Natural killer cell (primary cell): ENCODE results near the gene LRRC10B. TPM values are rescaled to one million over a fixed set of nuclear protein-coding genes. Genes with fewer than 3 reads are reported as not detected.

ENCODE experiments used
- ATAC-seq, 3 donors: fragments of 150-1000 bp in 2 of 3; fragments of 200-7000 bp in 1 of 3; cut with Tn5 transposase; 1 replicate in 1 of 3; 2 replicates in 2 of 3; pipeline ENCODE4 v1.10.0; 2021; ENCODE audit warnings: mild to moderate bottlenecking in 2 of 3, moderate library complexity in 2 of 3
- DNase-seq, 2 donors: peaks; one replicate each; pipeline versions ENCODE4 v3.0.0 to v3.0.0-alpha.2; 2013 to 2021; ENCODE audit warnings: mixed read lengths in 1 of 2
- H3K27ac ChIP-seq: one replicate; pipeline ENCODE4 v1.5.1; 2013; ENCODE audit warnings: mild to moderate bottlenecking, low read length
- H3K27me3 ChIP-seq: one replicate; pipeline ENCODE4 v1.6.1; 2013; ENCODE audit warnings: low read length; ENCODE audit not compliant: control insufficient read depth, insufficient read depth
- H3K36me3 ChIP-seq: one replicate; pipeline ENCODE4 v1.6.1; 2013; ENCODE audit warnings: low read length; ENCODE audit not compliant: control insufficient read depth, insufficient read depth
- H3K4me1 ChIP-seq: one replicate; pipeline ENCODE4 v1.6.1; 2013; ENCODE audit warnings: low read length; ENCODE audit not compliant: control insufficient read depth, insufficient read depth
- H3K4me3 ChIP-seq: one replicate; pipeline ENCODE4 v1.5.1; 2013; ENCODE audit warnings: low read length
- H3K9me3 ChIP-seq: one replicate; pipeline ENCODE4 v1.6.1; 2013; ENCODE audit warnings: low read length; ENCODE audit not compliant: control insufficient read depth, insufficient read depth
- H3K27ac Mint-ChIP-seq, 2 donors: one replicate each; pipeline ENCODE4 v1.8.0; 2022; ENCODE audit warnings: mild to moderate bottlenecking in 2 of 2, mixed read lengths in 2 of 2, moderate library complexity in 1 of 2
- H3K27me3 Mint-ChIP-seq, 2 donors: one replicate each; pipeline ENCODE4 v1.8.0; 2022; ENCODE audit warnings: low read depth in 2 of 2, mixed read lengths in 2 of 2
- H3K36me3 Mint-ChIP-seq: one replicate; pipeline ENCODE4 v1.8.0; 2022; ENCODE audit warnings: mixed read lengths
- H3K4me1 Mint-ChIP-seq, 2 donors: one replicate each; pipeline ENCODE4 v1.8.0; 2022; ENCODE audit warnings: mixed read lengths in 2 of 2
- H3K4me3 Mint-ChIP-seq: one replicate; pipeline ENCODE4 v1.8.0; 2022; ENCODE audit warnings: mild to moderate bottlenecking, moderate library complexity, mixed read lengths
- H3K9me3 Mint-ChIP-seq, 2 donors: one replicate each; pipeline ENCODE4 v1.8.0; 2022; ENCODE audit warnings: mixed read lengths in 2 of 2
- WGBS: methylation state at CpG from one replicate; pipeline ENCODE4 v1.1.7; 2013; ENCODE audit warnings: missing lambda C conversion rate; ENCODE audit not compliant: insufficient coverage; 5-methylcytosine and 5-hydroxymethylcytosine counted together
- intact Hi-C: fragments of 100-400 bp; cut with micrococcal nuclease; formaldehyde crosslinking; loops from one replicate; pipeline ENCODE4 v1.14.2; 2022
- total RNA-seq, 4 donors: library from RNA; stranded (reverse); fragments of 120-200 nt in 1 of 4; gene quantifications; one replicate each; pipeline versions ENCODE4 v1.2.3 to v1.2.4, GENCODE V29; 2013 to 2022
- TF ChIP-seq, protein P1 (sequence below): fragments of 200-600 bp; IDR thresholded peaks from one replicate; pipeline ENCODE4 v1.8.0; 2022; ENCODE audit warnings: antibody characterized with exemption

The LRRC10B gene
- total RNA-seq, 3 donors from 2014 or later (not counting 1 experiment from before 2014, with no cell fraction given): not detected

DNA sequence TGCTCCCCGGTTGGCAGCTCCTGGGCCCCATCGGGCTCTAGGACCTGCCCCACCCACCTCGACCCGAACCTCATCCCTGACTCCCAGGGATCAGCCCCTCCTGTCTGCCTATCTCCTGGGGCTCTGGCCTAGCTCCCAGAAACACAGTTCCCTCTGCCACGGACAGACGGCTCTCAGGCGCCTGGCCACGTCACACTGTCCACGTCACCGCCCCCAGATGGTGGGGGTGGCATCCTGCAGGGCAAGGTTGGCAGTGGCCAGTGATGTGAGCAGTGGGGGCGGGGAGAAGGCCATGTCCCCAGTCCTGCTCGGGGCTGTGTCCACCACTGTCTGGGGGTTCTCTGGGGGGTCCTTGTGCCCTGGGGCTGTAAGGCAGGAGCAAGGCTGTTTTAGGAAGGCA lies 43.1 kb downstream of the LRRC10B start:
- H3K36me3 Mint-ChIP-seq: no peaks in the 10 kb centered on the region
- Histone ChIP-seq H3K4me1 (no peaks in the 10 kb centered on the region), H3K27me3 (peaks cover 8% of the 10 kb centered on the region), H3K36me3 (no peaks in the 10 kb centered on the region), H3K27ac (no peak overlapping the region), H3K9me3 (no peaks in the 10 kb centered on the region), H3K4me3 (no peak overlapping the region)
- intact Hi-C loops: no loop called here
- no peak overlapping the region for H3K27ac Mint-ChIP-seq
- DNase-seq (no peak), ATAC-seq (no peak)
- no peak overlapping the region for H3K4me3 Mint-ChIP-seq
- TF ChIP-seq, protein P1, sequence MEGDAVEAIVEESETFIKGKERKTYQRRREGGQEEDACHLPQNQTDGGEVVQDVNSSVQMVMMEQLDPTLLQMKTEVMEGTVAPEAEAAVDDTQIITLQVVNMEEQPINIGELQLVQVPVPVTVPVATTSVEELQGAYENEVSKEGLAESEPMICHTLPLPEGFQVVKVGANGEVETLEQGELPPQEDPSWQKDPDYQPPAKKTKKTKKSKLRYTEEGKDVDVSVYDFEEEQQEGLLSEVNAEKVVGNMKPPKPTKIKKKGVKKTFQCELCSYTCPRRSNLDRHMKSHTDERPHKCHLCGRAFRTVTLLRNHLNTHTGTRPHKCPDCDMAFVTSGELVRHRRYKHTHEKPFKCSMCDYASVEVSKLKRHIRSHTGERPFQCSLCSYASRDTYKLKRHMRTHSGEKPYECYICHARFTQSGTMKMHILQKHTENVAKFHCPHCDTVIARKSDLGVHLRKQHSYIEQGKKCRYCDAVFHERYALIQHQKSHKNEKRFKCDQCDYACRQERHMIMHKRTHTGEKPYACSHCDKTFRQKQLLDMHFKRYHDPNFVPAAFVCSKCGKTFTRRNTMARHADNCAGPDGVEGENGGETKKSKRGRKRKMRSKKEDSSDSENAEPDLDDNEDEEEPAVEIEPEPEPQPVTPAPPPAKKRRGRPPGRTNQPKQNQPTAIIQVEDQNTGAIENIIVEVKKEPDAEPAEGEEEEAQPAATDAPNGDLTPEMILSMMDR: no peak
- 77% methylated on average over 12 of the region's 12 CpGs for WGBS
- H3K27me3 Mint-ChIP-seq: peaks cover 31 to 32% of the 10 kb centered on the region in 2 donors
- H3K9me3 Mint-ChIP-seq: no peaks in the 10 kb centered on the region
- H3K4me1 Mint-ChIP-seq: no peaks in the 10 kb centered on the region

DNA sequence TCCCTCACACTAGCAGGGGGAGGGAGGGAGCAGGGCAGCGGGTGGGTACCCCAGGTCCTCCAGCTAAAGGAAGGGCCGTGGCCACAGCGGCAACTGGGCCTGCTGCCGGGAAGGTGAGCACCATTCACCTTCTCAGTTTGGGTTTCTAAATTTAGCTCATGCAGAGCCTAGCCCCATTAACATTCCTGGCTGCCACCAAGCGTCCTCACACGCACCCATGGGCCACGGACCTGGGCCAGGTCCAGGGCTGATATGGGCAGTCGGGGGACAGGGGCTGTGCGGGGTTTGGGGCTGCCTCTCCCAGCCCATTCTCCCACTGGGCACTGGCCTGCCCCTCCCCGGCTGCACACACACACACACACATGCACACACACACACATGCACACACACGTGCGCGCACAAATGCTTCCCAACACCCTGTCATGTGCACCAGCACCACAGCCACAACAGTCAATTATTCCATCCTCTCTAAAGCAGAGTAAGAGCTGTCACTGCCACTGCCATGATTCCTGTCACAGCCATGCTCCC lies 43.6 kb downstream of the LRRC10B start:
- H3K27ac ChIP-seq: no peak overlapping the region
- DNase-seq: no peak
- no peaks in the 10 kb centered on the region for H3K36me3 ChIP-seq
- TF ChIP-seq, protein P1: no peak
- H3K9me3 ChIP-seq: no peaks in the 10 kb centered on the region
- 73% methylated on average over 13 of the region's 13 CpGs for WGBS
- H3K27me3 Mint-ChIP-seq: peaks cover 33 to 36% of the 10 kb centered on the region in 2 donors
- H3K27me3 ChIP-seq: peaks cover 9% of the 10 kb centered on the region
- no peak for ATAC-seq
- H3K4me1 ChIP-seq: no peaks in the 10 kb centered on the region
- H3K27ac Mint-ChIP-seq: no peak overlapping the region
- intact Hi-C loops: no loop called here
- H3K9me3 Mint-ChIP-seq: no peaks in the 10 kb centered on the region
- no peak overlapping the region for H3K4me3 Mint-ChIP-seq
- H3K4me1 Mint-ChIP-seq: no peaks in the 10 kb centered on the region
- H3K4me3 ChIP-seq: no peak overlapping the region
- no peaks in the 10 kb centered on the region for H3K36me3 Mint-ChIP-seq

DNA sequence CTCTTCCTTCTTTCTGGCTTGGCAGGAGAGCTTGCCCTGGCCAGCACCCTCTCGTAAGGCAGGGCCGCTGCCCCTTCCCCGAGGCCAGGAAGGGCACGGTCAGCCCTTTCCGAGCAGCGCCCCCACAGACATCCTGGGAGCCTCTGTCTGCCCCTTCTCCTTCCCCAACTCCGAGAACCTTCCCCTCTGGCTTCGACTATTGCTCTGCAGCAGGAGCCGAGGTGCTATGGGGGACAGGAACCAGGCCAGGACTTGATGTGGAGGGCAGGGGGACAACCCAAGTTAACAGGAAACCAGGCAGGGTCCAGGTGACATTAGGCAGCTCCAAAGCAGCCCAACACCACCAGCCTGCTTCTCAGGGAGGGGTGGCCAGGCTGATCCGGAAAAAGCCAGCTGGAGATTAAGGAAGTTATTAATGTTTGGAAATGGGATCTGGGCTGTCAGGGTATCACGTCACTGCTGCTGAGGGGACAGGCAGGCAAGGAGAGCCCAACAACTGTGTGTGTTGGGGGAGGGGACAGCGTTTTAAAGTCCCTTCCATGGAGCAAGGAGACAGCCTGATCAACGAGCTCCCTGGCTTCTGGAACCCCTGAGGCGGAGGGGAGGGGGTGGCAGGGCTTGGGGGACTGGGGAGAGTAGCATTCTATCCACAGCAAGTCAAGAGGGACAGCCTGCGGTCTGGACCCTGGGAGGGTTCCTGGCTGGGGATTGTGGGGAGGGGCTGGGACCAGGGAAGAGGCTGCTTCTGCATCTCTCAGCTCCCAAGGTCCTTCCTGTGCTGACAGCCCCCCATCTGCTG lies 45.0 kb downstream of the LRRC10B start:
- Mint-ChIP-seq H3K4me3 (no peak overlapping the region), H3K9me3 (no peaks in the 10 kb centered on the region), H3K4me1 (no peaks in the 10 kb centered on the region), H3K27ac (no peak overlapping the region), H3K36me3 (no peaks in the 10 kb centered on the region), H3K27me3 (peaks cover 39 to 42% of the 10 kb centered on the region in 2 donors)
- peaks cover 9% of the 10 kb centered on the region for H3K27me3 ChIP-seq
- intact Hi-C loops: no loop called here
- no peak overlapping the region for H3K4me3 ChIP-seq
- no peak overlapping the region for H3K27ac ChIP-seq
- TF ChIP-seq, protein P1: no peak
- H3K36me3 ChIP-seq: no peaks in the 10 kb centered on the region
- no peaks in the 10 kb centered on the region for H3K4me1 ChIP-seq
- WGBS: 40% methylated on average over 15 of the region's 15 CpGs
- no peak for ATAC-seq
- no peak for DNase-seq
- H3K9me3 ChIP-seq: no peaks in the 10 kb centered on the region
